HCT116 (cell line): ENCODE measurements around the gene FKBP6. TPM values are rescaled to one million over a fixed set of nuclear protein-coding genes. Genes with fewer than 3 reads are reported as not detected.

Experiments
- ATAC-seq: fragments of 200-7000 bp; cut with Tn5 transposase; 2 replicates; pipeline ENCODE4 v1.9.1; 2020; ENCODE audit warnings: mild to moderate bottlenecking, moderate library complexity
- BruUV-seq: library from RNA; stranded (reverse); fragments of 400-500 nt; replicated peaks from 2 replicates; lab custom pipeline; 2021; lab: Mats Ljungman, UMichigan
- CTCF ChIA-PET: fragments of 300-600 bp; sonication (Branson Sonifier 250); formaldehyde crosslinking; loops from one replicate; lab custom pipeline; 2021; ENCODE audit warnings: antibody characterized with exemption; lab: Charles Lee
- POLR2A ChIA-PET: fragments of 300-600, 350-600 bp; sonication (Branson Sonifier 250); formaldehyde crosslinking; loops from one replicate; lab custom pipeline; 2021; ENCODE audit warnings: antibody characterized with exemption; lab: Charles Lee
- RAD21 ChIA-PET, 2 experiments: fragments of 300-600 bp; sonication (Branson Sonifier 250); formaldehyde crosslinking; loops; one replicate each; lab custom pipeline; 2023; ENCODE audit warnings: low total read pairs in 2 of 2; ENCODE audit not compliant: uncharacterized antibody in 2 of 2, unreplicated experiment in 2 of 2, low non-redundant PET in 1 of 2; lab: Charles Lee
- DNase-seq: peaks from one replicate; pipeline ENCODE4 v3.0.0-alpha.2; 2010; ENCODE audit warnings: low read depth, low spot score
- H2AFZ ChIP-seq: fragments of 200-600 bp; shearing (Covaris generic), sonication (generic); 2 replicates; pipeline ENCODE4 v1.6.1; 2017; ENCODE audit warnings: low read depth, mixed run types, mixed read lengths, antibody characterized with exemption, low read length; ENCODE audit not compliant: poor library complexity, severe bottlenecking
- H3K27ac ChIP-seq: 2 replicates; pipeline ENCODE4 v1.5.1; 2012; ENCODE audit warnings: low read depth, low read length
- H3K27me3 ChIP-seq: fragments of 200-600 bp; sonication (generic); 2 replicates; pipeline ENCODE4 v1.6.1; 2016; ENCODE audit warnings: mixed run types, low read length, mixed read lengths; ENCODE audit not compliant: insufficient read depth
- H3K36me3 ChIP-seq, 2 experiments: fragments of 200-500 bp in 1 of 2; fragments of 200-600 bp in 1 of 2; sonication (Bioruptor generic) in 1 of 2; sonication (generic) in 1 of 2; 2 replicates each; pipeline versions ENCODE4 v1.5.1 to v1.6.1; 2014 to 2016; ENCODE audit warnings: low read length in 2 of 2, inconsistent platforms in 1 of 2, mixed read lengths in 1 of 2, mixed run types in 1 of 2; ENCODE audit not compliant: insufficient read depth in 2 of 2, control insufficient read depth in 1 of 2
- H3K4me1 ChIP-seq, 2 experiments: fragments of 200-600 bp in 1 of 2; sonication (generic) in 1 of 2; 2 replicates each; pipeline versions ENCODE4 v1.5.1 to v1.6.1; 2012 to 2017; ENCODE audit warnings: low read length in 2 of 2, inconsistent platforms in 1 of 2, mild to moderate bottlenecking in 1 of 2, mixed read lengths in 1 of 2, mixed run types in 1 of 2, moderate library complexity in 1 of 2; ENCODE audit not compliant: insufficient read depth in 2 of 2, control insufficient read depth in 1 of 2
- H3K4me2 ChIP-seq: fragments of 200-600 bp; sonication (generic); 2 replicates; pipeline ENCODE4 v1.6.1; 2017; ENCODE audit warnings: mixed run types, low read length, mixed read lengths
- H3K4me3 ChIP-seq, 2 experiments: fragments of 200-600 bp in 1 of 2; sonication (generic) in 1 of 2; replicated peaks in 1 of 2; 2 replicates each; pipeline ENCODE4 v1.5.1; 2011 to 2016; ENCODE audit warnings: low read length in 2 of 2, control low read depth in 1 of 2, low read depth in 1 of 2, mild to moderate bottlenecking in 1 of 2, mixed read lengths in 1 of 2, mixed run types in 1 of 2
- H3K79me2 ChIP-seq: fragments of 200-600 bp; sonication (generic); 2 replicates; pipeline ENCODE4 v1.6.1; 2017; ENCODE audit warnings: mild to moderate bottlenecking, mixed run types, low read length, moderate library complexity, mixed read lengths; ENCODE audit not compliant: insufficient read depth
- H3K9ac ChIP-seq: fragments of 200-600 bp; sonication (generic); 2 replicates; pipeline ENCODE4 v1.6.1; 2016; ENCODE audit warnings: low read length, mixed read lengths
- H3K9me2 ChIP-seq: fragments of 200-600 bp; sonication (generic), shearing (Covaris generic); 2 replicates; pipeline ENCODE4 v1.6.1; 2017; ENCODE audit warnings: mixed run types, mild to moderate bottlenecking, moderate library complexity; ENCODE audit not compliant: insufficient read depth
- H3K9me3 ChIP-seq, 2 experiments: fragments of 200-500 bp in 1 of 2; fragments of 200-600 bp in 1 of 2; sonication (Bioruptor generic) in 1 of 2; sonication (generic) in 1 of 2; 2 replicates each; pipeline ENCODE4 v1.6.1; 2014 to 2017; ENCODE audit warnings: low read length in 2 of 2, mixed read lengths in 2 of 2, inconsistent platforms in 1 of 2, low read depth in 1 of 2, mild to moderate bottlenecking in 1 of 2, mixed run types in 1 of 2, moderate library complexity in 1 of 2; ENCODE audit not compliant: control insufficient read depth in 1 of 2, insufficient read depth in 1 of 2
- H4K20me1 ChIP-seq: fragments of 200-600 bp; sonication (generic), shearing (Covaris generic); 2 replicates; pipeline ENCODE4 v1.6.1; 2017; ENCODE audit warnings: mixed run types, mild to moderate bottlenecking, moderate library complexity; ENCODE audit not compliant: insufficient read depth
- CBX3 ChIP-seq: IDR thresholded peaks from 2 replicates; pipeline ENCODE4 v1.6.1; 2012; ENCODE audit warnings: low read depth
- CEBPB ChIP-seq: IDR thresholded peaks from 2 replicates; pipeline ENCODE4 v1.6.1; 2012; ENCODE audit warnings: low read depth
- EGR1 ChIP-seq: IDR thresholded peaks from 2 replicates; pipeline ENCODE4 v1.6.1; 2012; ENCODE audit warnings: low read depth
- ELF1 ChIP-seq: IDR thresholded peaks from 2 replicates; pipeline ENCODE4 v1.6.1; 2012; ENCODE audit warnings: low read depth, borderline replicate concordance
- EZH2 ChIP-seq: fragments of 200-600 bp; sonication (generic); IDR thresholded peaks from 2 replicates; pipeline ENCODE4 v1.6.1; 2017; ENCODE audit warnings: antibody characterized with exemption, mixed run types
- EZH2phosphoT487 ChIP-seq: fragments of 200-600 bp; IDR thresholded peaks from 2 replicates; pipeline ENCODE4 v1.6.1; 2018; ENCODE audit warnings: antibody characterized with exemption, borderline replicate concordance
- MAX ChIP-seq: IDR thresholded peaks from 2 replicates; pipeline ENCODE4 v1.6.1; 2012
- POLR2A ChIP-seq: IDR thresholded peaks from 2 replicates; pipeline ENCODE4 v1.7.0; 2011; ENCODE audit warnings: borderline replicate concordance; ENCODE audit not compliant: insufficient read depth, insufficient read length; ENCODE audit errors: extremely low read depth
- RAD21 ChIP-seq: IDR thresholded peaks from 2 replicates; pipeline ENCODE4 v1.6.1; 2012; ENCODE audit warnings: low read depth, mild to moderate bottlenecking
- REST ChIP-seq: IDR thresholded peaks from 2 replicates; pipeline ENCODE4 v1.6.1; 2012; ENCODE audit warnings: low read depth
- SIN3A ChIP-seq: IDR thresholded peaks from 2 replicates; pipeline ENCODE4 v1.6.1; 2012; ENCODE audit warnings: low read depth
- SP1 ChIP-seq: IDR thresholded peaks from 2 replicates; pipeline ENCODE4 v1.6.1; 2012; ENCODE audit warnings: low read depth
- SRF ChIP-seq: IDR thresholded peaks from 2 replicates; pipeline ENCODE4 v1.6.1; 2012; ENCODE audit warnings: low read depth
- TCF7L2 ChIP-seq: IDR thresholded peaks from 2 replicates; pipeline ENCODE4 v1.7.0; 2011; ENCODE audit warnings: borderline replicate concordance, inconsistent platforms; ENCODE audit not compliant: insufficient read depth, insufficient read length; ENCODE audit errors: extremely low read depth
- YY1 ChIP-seq: IDR thresholded peaks from 2 replicates; pipeline ENCODE4 v1.6.1; 2011; ENCODE audit warnings: low read length, low read depth, moderate library complexity, mild to moderate bottlenecking; ENCODE audit not compliant: insufficient replicate concordance; ENCODE audit errors: extremely low read depth
- ZBTB33 ChIP-seq: IDR thresholded peaks from 2 replicates; pipeline ENCODE4 v1.6.1; 2011; ENCODE audit warnings: mild to moderate bottlenecking, low read length, moderate library complexity; ENCODE audit not compliant: insufficient replicate concordance; ENCODE audit errors: extremely low read depth
- ZNF274 ChIP-seq: fragments of 200-500 bp; sonication (Bioruptor generic); IDR thresholded peaks from 2 replicates; pipeline ENCODE4 v1.6.1; 2014; ENCODE audit warnings: mild to moderate bottlenecking, low read depth, low read length, inconsistent platforms
- intact Hi-C: fragments of 100-400 bp; cut with micrococcal nuclease; formaldehyde crosslinking; loops from 2 replicates; pipeline ENCODE4 v1.10.0; 2022
- total RNA-seq: library from RNA; stranded (reverse); gene quantifications from one replicate; pipeline ENCODE4 v1.2.1, GENCODE V29; 2021; ENCODE audit not compliant: unreplicated experiment

FKBP6 gene
- total RNA-seq, 1 experiment from 2014 or later, result not detected

GRCh38 chr7:73394422-73394821 is 66.5 kb downstream of the FKBP6 start (continued):
- no peak for TF ChIP-seq SP1
- TF ChIP-seq ZNF274, result no peak
- TF ChIP-seq CBX3, result no peak
- no peak for TF ChIP-seq TCF7L2
- TF ChIP-seq POLR2A, result no peak
- no peak for TF ChIP-seq CEBPB
- TF ChIP-seq RAD21, result no peak
- no peak for TF ChIP-seq MAX
- no peak for TF ChIP-seq YY1

- H3K36me3 ChIP-seq, result no peaks in the 10 kb centered on the region
- CTCF ChIA-PET, result no interaction called here
- no peaks in the 10 kb centered on the region for H3K27me3 ChIP-seq
- TF ChIP-seq EGR1, result no peak
- no peak for TF ChIP-seq SIN3A
- no peak for TF ChIP-seq SP1
- TF ChIP-seq EZH2, result no peak
- no peak for TF ChIP-seq YY1
- no peak for TF ChIP-seq POLR2A
- TF ChIP-seq MAX, result no peak
- TF ChIP-seq RAD21, result no peak
- no peak for TF ChIP-seq EZH2phosphoT487
- TF ChIP-seq ZNF274, result no peak
- no peak for TF ChIP-seq CEBPB
- no peak for TF ChIP-seq TCF7L2
- TF ChIP-seq SRF, result no peak
- no peak for TF ChIP-seq REST
- TF ChIP-seq ELF1, result no peak
- TF ChIP-seq ZBTB33, result no peak
- no peak for TF ChIP-seq CBX3
Measured at GRCh38 chr7:73395538-73396503, 67.9 kb downstream of the FKBP6 start.

More at GRCh38 chr7:73395538-73396503, 67.9 kb downstream of the FKBP6 start:
- H3K4me3 ChIP-seq, result no peak overlapping the region
- intact Hi-C loops, result no loop called here
- POLR2A ChIA-PET, result no interaction called here
- RAD21 ChIA-PET, result no interaction called here
- H3K9me3 ChIP-seq, result no peaks in the 10 kb centered on the region
- H3K4me2 ChIP-seq, result no peak overlapping the region
- no peaks in the 10 kb centered on the region for H3K79me2 ChIP-seq
- ATAC-seq, result no peak
- no peaks in the 10 kb centered on the region for H3K4me1 ChIP-seq
- H3K9ac ChIP-seq, result no peak overlapping the region
- no peak overlapping the region for H2AFZ ChIP-seq
- H3K9me2 ChIP-seq, result no peaks in the 10 kb centered on the region
- no TSS peak for BruUV-seq
- H4K20me1 ChIP-seq, result no peaks in the 10 kb centered on the region
- H3K27ac ChIP-seq, result no peak overlapping the region
- no peak for DNase-seq
